HG03520 (cell line): ENCODE measurements around the gene MTMR4.
"Not testable (repeated sequence)": the region's sequence is repeated elsewhere in the genome, so short reads cannot be mapped to it uniquely, and the experiment has no call there.

Experiments
- ATAC-seq: cut with Tn5 transposase; IDR thresholded peaks from one replicate; pipeline ENCODE4 v1.9.1; 2021; ENCODE audit warnings: mild to moderate bottlenecking, moderate library complexity; ENCODE audit not compliant: unreplicated experiment

MTMR4 gene

DNA sequence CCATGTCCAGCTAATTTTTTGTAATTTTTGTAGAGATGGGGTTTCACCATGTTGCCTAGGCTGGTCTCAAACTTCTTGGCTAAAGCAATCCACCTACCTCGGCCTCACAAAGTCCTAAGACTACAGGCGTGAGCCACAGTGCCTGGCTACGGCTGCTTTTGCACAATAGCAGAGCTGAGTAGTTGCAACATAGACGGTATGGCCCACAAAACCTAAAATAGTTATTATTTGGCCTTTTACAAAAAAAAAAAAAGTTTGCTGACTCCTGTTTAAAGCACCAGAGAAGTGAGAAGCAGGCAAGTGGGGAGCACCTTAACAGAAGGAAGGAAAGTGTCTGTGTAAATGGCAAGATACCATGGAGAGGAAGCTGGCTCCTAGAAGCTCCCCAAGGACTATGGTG is 20.9 kb downstream of the MTMR4 start:
- ATAC-seq = no peak

DNA sequence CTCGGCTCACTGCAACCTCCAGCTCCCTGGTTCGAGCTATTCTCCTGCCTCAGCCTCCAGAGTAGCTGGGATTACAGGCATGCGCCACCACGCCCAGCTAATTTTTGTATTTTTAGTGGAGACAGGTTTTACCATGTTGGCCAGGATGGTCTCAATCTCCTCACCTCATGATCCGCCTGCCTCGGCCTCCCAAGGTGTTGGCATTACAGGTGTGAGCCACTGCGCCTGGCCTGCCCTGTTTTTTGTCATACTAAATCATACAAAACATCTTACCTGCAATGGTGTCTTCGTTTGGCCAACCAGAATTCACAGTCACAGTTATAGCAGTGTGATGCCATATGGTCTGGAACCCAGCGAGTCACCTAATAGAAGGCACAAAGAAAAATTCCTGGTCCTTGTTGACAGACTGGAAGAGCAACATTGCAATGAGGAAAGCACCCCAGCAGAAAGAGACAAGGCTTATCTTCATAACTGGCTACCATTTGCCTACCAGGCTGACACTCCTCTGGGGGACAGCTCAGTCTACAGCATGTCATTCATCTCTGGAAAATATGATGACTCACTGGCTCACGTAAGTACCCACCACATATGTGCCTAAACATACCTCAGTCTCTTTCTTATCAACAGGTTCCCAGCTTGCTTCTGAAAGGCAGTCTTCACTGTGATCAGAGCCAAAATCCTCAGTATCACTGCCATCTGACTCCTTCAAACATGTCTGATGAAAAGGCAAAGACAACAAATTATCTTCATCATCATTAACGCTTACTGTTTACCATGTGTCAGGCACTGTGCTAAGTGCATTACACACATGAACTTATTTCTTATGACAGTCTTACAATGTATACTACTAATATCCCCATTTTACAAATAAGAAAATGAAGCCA is 22.0 kb downstream of the MTMR4 start:
- no peak for ATAC-seq

- ATAC-seq = no peak
Measured at GRCh38 chr17:58491510-58492045, 22.9 kb downstream of the MTMR4 start.

DNA sequence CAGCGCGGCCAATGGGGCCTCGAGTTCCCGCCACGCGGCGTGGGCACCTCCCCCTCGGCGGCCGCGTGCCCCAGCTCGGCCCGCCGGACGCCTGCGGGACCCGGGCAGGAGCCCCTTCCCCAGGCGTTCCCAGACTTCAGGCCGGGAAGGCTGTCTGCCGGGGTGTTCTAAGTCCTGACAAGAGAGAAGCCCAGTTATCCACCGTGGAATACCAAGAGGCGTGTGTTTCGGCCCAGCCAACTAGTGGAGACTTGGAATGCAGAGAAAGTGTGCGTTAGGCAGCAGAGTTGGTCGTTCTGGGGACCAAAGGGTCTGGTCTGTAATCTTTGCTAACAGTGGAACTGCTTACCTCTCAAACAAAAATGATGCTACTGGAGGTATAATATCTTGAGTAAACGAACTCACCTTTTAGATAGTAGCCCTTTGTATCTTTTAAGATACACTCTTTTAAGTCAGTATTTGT is 26.0 kb downstream of the MTMR4 start:
- no peak for ATAC-seq

GRCh38 chr17:58487589-58488427 is 26.6 kb downstream of the MTMR4 start, which contains the start of gene HSF5:
Gene HSF5, minus strand, starts transcription at chr17:58488408. Its CDS starts 134 bp downstream, at chr17:58488274.
- ATAC-seq = no peak

DNA sequence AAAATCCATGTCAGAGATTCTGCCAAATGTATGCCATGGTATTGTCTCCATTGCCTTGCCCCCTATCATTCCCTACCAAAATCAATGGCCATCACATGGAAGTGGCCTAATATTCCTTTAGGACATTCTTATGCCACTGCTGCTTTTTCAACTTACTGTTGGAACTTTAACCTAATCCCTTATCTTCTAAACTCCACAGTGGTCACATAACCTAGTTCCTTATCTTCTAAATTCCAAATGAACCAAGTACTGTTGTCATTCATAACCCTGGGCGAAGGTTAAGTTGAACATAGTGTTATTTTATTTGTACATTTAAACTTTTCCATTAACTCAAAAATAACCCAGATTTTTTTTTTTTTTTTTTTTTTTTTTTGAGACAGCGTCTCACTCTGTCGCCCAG is 29.8 kb downstream of the MTMR4 start:
- ATAC-seq = no peak

GRCh38 chr17:58481798-58482197 is 32.6 kb downstream of the MTMR4 start:
- not testable (repeated sequence) for ATAC-seq

- no peak for ATAC-seq
Measured at GRCh38 chr17:58480090-58480489, 34.3 kb downstream of the MTMR4 start.

- ATAC-seq = no peak
Measured at GRCh38 chr17:58476812-58477211, 37.6 kb downstream of the MTMR4 start.

- no peak for ATAC-seq
Measured at GRCh38 chr17:58475985-58476384, 38.5 kb downstream of the MTMR4 start.

- ATAC-seq = no peak
Measured at GRCh38 chr17:58470356-58470755, 44.1 kb downstream of the MTMR4 start.

GRCh38 chr17:58468944-58469343 is 45.5 kb downstream of the MTMR4 start:
- ATAC-seq = no peak

DNA sequence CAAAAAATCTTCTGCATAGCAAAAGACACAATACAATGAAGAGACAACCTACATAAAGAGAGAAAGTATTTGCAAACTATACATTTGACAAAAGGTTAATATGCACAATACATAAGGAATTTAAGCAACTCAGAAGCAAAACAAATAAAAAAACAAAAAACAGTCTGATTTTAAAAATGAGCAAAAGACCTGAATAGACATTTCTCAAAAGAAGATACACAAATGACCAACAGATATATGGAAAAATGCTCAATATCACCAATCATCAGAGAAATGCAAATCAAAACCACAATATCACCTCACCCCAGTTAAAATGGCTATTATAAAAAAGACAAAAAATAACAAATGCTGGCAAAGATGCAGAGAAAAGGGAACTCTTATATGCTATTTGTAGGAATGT is 58.9 kb downstream of the MTMR4 start:
- no peak for ATAC-seq

- ATAC-seq = no peak
Measured at GRCh38 chr17:58452738-58453137, 61.7 kb downstream of the MTMR4 start.

GRCh38 chr17:58447039-58447975 is 67.1 kb downstream of the MTMR4 start:
- no peak for ATAC-seq

DNA sequence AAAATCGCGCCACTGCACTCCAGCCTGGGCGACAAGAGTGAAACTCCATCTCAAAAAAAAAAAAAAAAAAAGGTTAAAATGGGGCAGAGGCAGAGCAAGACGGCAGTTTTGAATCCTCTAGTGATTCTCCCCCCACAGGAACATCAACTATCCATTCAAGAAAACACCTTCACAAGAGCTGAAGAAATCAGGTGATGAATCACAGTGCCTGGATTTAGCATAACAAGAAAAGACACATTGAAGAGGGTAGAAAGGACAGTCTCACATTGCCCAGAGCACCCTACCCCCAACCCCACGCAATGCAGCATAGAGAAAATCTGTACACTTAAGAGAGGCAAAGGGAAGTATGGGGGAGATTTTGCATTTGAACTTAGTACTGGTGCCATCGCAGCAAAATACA is 68.4 kb downstream of the MTMR4 start:
- ATAC-seq = no peak
